ENCODE results near the gene NEU4. TPM values are rescaled to one million over a fixed set of nuclear protein-coding genes. Genes with fewer than 3 reads are reported as not detected.

Gene NEU4
- total RNA-seq, 1 experiment from 2014 or later, result 3.9 TPM

GRCh38 chr2:241814393-241814642 is 5.3 kb downstream of the NEU4 start:
- Histone ChIP-seq H3K4me1 (no peaks in the 10 kb centered on the region), H3K36me3 (ENCODE audit: control insufficient read depth, insufficient read depth, low read length) (no peaks in the 10 kb centered on the region), H3K4me3 (ENCODE audit: low read depth, low read length) (no peak overlapping the region), H3K27me3 (replicated peaks; ENCODE audit: control insufficient read depth, insufficient read depth, low read length) (no peaks in the 10 kb centered on the region), H3K9me3 (no peaks in the 10 kb centered on the region)
- no TSS peak for BruUV-seq (replicated peaks)
- TF ChIP-seq CTCF (IDR thresholded peaks at IDR 0.05; ENCODE audit: insufficient read depth in 1 of 2, low read depth in 1 of 2, low read length in 1 of 2, severe bottlenecking in 1 of 2, unreplicated experiment in 1 of 2), result no peak
- POLR2A ChIA-PET, result no interaction called here
- no peak overlapping the region for H3K4me3 Mint-ChIP-seq (ENCODE audit: unreplicated experiment)
- peaks cover 5% of the 10 kb centered on the region for H3K36me3 Mint-ChIP-seq (ENCODE audit: insufficient read depth, unreplicated experiment)
- H3K27me3 Mint-ChIP-seq (ENCODE audit: insufficient read depth, unreplicated experiment), result no peaks in the 10 kb centered on the region
- CTCF ChIA-PET, result no interaction called here
- H3K4me1 Mint-ChIP-seq (ENCODE audit: low read depth, unreplicated experiment), result no peaks in the 10 kb centered on the region
- no peak for DNase-seq
- H3K27ac Mint-ChIP-seq (ENCODE audit: unreplicated experiment), result no peak overlapping the region
- intact Hi-C loops (cut with micrococcal nuclease; ENCODE audit: unreplicated experiment), result no loop called here
- no peaks in the 10 kb centered on the region for H3K9me3 Mint-ChIP-seq (ENCODE audit: unreplicated experiment)

- POLR2A ChIA-PET, result interaction anchor here (0.7 kb wide), 1 partner anchor 54 kb away, joined by 3 read pairs; no protein-coding TSS in a partner anchor
- H3K27me3 Mint-ChIP-seq (ENCODE audit: insufficient read depth, unreplicated experiment), result no peaks in the 10 kb centered on the region
- no peaks in the 10 kb centered on the region for H3K4me1 Mint-ChIP-seq (ENCODE audit: low read depth, unreplicated experiment)
- no TSS peak for BruUV-seq (replicated peaks)
- no peak for DNase-seq
- no peak for TF ChIP-seq CTCF (IDR thresholded peaks at IDR 0.05; ENCODE audit: insufficient read depth in 1 of 2, low read depth in 1 of 2, low read length in 1 of 2, severe bottlenecking in 1 of 2, unreplicated experiment in 1 of 2)
- peaks cover 5% of the 10 kb centered on the region for H3K36me3 Mint-ChIP-seq (ENCODE audit: insufficient read depth, unreplicated experiment)
- Histone ChIP-seq H3K27me3 (replicated peaks; ENCODE audit: control insufficient read depth, insufficient read depth, low read length) (no peaks in the 10 kb centered on the region), H3K9me3 (no peaks in the 10 kb centered on the region), H3K4me1 (no peaks in the 10 kb centered on the region), H3K36me3 (ENCODE audit: control insufficient read depth, insufficient read depth, low read length) (no peaks in the 10 kb centered on the region), H3K4me3 (ENCODE audit: low read depth, low read length) (no peak overlapping the region)
- H3K4me3 Mint-ChIP-seq (ENCODE audit: unreplicated experiment), result no peak overlapping the region
- no peaks in the 10 kb centered on the region for H3K9me3 Mint-ChIP-seq (ENCODE audit: unreplicated experiment)
- intact Hi-C loops (cut with micrococcal nuclease; ENCODE audit: unreplicated experiment), result no loop called here
- H3K27ac Mint-ChIP-seq (ENCODE audit: unreplicated experiment), result no peak overlapping the region
- CTCF ChIA-PET, result no interaction called here
Measured at GRCh38 chr2:241814643-241815476, 5.9 kb downstream of the NEU4 start.

- no peak overlapping the region for H3K4me3 ChIP-seq (ENCODE audit: low read depth, low read length)
- no TSS peak for BruUV-seq (replicated peaks)
- no peaks in the 10 kb centered on the region for H3K4me1 Mint-ChIP-seq (ENCODE audit: low read depth, unreplicated experiment)
- DNase-seq, result no peak
- H3K36me3 ChIP-seq (ENCODE audit: control insufficient read depth, insufficient read depth, low read length), result no peaks in the 10 kb centered on the region
- H3K9me3 Mint-ChIP-seq (ENCODE audit: unreplicated experiment), result no peaks in the 10 kb centered on the region
- H3K4me1 ChIP-seq, result no peaks in the 10 kb centered on the region
- H3K9me3 ChIP-seq, result no peaks in the 10 kb centered on the region
- CTCF ChIA-PET, result no interaction called here
- H3K27ac Mint-ChIP-seq (ENCODE audit: unreplicated experiment), result no peak overlapping the region
- no peak for TF ChIP-seq CTCF (IDR thresholded peaks at IDR 0.05; ENCODE audit: insufficient read depth in 1 of 2, low read depth in 1 of 2, low read length in 1 of 2, severe bottlenecking in 1 of 2, unreplicated experiment in 1 of 2)
- intact Hi-C loops (cut with micrococcal nuclease; ENCODE audit: unreplicated experiment), result no loop called here
- H3K27me3 Mint-ChIP-seq (ENCODE audit: insufficient read depth, unreplicated experiment), result no peaks in the 10 kb centered on the region
- no peaks in the 10 kb centered on the region for H3K27me3 ChIP-seq (replicated peaks; ENCODE audit: control insufficient read depth, insufficient read depth, low read length)
- POLR2A ChIA-PET, result interaction anchor here (0.7 kb wide), 1 partner anchor 53 kb away, joined by 3 read pairs; no protein-coding TSS in a partner anchor
- no peak overlapping the region for H3K4me3 Mint-ChIP-seq (ENCODE audit: unreplicated experiment)
- peaks cover 5% of the 10 kb centered on the region for H3K36me3 Mint-ChIP-seq (ENCODE audit: insufficient read depth, unreplicated experiment)
Measured at GRCh38 chr2:241815477-241816430, 6.8 kb downstream of the NEU4 start.

All from Caco-2 (cell line).